NCI-H2171 (cell line): ENCODE data around the gene SAP25.
"Not testable (repeated sequence)": the region's sequence is repeated elsewhere in the genome, so short reads cannot be mapped to it uniquely, and the experiment has no call there.

ENCODE experiments used
- DNase-seq: peaks from one replicate; lab custom pipeline; 2025; lab: John Stamatoyannopoulos, UW

Gene SAP25

DNA sequence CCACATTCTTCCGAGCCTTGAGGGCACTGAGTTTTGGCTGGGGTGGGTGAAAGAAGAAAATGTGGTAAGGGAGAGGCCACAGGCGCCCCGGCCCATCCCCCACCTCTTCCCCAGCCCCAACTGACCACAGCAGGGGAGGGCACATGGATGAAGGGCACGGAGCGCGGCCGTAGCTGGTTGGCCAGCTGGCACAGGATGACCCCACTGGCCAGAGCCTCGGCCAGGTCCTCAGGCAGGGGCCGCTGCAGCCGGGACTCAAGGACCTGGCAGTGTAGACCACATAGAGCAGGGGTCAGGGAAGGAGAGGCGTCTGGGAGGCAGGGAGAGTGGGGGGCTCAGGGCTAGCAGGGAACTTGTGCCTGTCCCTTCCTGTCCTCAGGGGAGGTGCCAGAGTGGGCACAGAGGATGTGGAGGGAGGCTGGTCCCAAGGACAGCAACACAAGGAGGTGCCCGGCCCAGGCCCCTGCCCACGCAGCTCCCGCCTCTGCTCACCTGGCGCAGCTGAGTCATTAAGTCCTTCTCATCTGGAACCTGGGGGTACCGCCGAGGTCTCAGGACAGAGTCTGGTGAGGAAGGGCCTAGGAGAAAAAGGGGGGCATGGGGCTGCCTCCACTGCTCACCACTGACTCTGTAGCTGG lies 2.2 kb upstream of the SAP25 start:
- DNase-seq, result no peak

DNA sequence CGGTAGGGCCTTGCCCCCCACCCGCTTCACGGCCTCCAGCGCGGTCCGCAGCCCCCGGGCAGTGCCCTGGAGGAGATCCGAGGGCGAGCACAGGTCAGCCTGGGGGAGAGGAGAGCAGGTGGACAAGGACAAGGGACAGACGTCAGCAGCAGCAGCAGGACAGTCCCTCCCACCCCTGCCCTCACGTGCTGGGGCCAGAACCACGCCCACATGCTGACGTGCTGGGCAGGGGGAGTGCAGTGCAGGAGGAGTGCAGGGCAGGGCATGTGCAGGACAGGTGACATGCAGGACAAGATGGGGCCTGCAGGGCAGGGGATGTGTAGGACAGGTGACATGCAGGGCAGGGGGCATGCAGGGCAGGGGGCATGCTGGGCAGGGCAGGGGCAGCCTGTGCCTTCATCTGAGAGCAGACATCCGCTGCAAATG lies 1.5 kb upstream of the SAP25 start:
- DNase-seq, result no peak

DNA sequence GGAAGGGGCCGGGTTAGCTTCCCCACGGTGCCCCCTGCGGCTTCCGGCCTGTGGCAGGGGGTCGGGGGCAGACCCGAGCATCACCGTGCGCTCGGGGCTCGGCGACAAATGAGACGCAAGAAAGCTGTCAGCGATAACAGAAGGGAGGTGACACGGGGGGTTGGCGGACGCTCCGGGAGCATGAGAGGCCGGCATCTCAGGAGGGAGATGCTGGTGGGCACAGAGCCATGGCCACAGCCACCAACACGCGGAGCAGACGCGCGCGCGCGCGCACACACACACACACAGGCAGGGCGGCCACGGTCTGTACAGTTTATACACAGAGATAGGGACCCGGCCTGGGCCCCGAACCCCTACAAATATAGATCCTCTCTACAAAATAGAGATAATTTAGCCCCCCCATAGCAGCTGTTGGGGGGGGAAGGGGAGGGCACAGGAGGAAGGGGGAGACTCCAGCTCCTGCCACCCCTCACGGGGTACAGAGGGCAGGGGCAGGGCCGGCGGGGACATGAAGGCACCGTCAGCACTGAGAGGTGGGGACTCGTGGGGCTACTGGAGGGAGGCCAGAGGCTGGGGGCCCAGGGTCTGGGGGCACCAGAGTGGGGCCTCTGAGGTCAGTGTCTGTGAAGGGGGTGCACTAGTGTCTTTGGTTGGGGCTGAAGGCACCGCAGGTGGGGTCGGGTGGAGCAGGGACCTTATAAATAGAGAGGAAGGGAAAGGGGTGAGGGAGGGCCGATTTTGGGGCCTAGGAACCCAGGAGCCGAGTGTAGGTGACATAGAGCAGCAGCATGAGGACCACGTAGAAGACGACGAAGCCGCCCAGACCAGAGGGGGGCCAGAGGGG lies 884 bp upstream of the SAP25 start:
- no peak for DNase-seq

DNA sequence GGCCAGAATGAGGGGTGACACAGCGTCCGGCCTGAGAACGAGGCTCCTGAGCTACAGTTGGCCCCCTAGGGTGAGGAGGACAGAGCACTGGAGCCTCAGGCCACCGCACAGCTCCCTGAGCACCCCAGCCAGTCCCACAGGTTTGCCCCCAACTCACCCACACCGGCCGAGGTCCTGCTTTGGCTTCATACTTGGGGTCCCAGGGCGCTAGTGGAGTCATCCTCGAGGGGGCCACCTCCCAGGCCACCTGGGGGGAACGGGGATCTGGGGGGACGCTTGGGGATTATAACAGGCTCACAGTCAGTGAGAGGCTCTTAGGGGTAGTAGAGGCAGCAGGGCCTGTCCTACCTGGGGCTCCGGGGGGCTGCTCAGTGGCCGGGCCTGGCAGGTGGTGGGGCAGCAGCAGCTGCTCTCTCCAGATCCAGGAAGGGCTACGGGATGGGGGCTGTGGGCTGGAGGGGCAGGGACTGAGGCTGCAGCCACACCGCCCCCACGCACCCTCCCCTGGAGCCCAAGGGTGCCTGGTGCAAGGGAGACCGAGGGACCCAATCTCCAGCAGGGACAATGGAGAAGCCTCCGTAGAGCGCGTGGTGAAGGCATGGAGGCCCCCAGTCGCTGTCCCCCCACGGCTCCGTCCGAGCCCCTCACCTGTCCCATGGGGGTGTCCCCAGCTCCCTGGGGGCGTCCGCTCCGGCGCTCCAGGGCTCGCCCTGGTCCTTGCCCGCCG lies 588 bp downstream of the SAP25 start:
- DNase-seq, result no peak

DNA sequence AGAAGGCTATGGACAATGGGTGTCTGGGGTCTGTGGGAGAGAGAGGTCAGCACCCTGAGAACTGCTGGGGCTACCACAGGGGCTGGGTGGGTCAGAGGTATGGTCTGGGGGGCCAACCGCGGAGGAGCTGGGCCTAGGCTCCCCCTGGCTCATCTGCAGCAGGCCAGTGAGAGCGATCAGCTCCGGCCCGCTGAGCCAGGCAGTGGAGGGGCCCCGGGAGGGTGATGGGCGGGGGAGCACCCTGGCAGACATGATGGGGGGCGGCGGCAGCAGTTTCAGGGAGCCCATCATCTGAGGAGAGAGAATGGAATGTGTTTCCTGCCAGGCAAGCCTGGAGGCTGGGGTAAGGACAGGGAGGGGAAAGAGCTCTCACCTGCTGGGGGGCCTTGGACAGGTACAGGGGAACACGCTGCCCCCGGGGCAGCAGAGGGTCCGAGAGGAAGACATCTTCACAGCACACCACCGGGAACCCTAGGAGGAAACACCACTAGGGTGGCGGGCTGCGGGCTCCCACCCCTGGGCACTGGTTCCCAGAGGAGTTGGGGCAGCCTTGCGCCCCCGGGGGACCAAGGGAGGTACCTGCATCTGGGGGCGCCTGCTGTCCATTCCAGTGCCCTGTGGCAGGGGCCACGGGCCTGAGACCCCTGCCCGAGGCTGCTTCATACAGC lies 1.3 kb downstream of the SAP25 start:
- no peak for DNase-seq

DNA sequence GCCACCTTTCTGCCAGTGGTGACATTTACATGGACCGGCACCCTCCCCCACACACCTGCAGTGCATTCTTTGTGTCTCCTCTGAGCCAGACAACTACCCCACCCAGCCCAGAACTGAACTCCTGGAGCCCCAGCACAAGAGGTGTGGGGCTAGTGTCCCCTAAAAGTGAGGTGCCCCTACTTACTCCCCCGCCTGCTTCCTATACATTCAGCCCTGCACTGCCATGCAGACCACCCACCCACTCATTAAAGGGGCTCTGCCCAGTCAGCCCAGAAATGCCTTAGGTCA lies 1.9 kb downstream of the SAP25 start:
- no peak for DNase-seq

DNA sequence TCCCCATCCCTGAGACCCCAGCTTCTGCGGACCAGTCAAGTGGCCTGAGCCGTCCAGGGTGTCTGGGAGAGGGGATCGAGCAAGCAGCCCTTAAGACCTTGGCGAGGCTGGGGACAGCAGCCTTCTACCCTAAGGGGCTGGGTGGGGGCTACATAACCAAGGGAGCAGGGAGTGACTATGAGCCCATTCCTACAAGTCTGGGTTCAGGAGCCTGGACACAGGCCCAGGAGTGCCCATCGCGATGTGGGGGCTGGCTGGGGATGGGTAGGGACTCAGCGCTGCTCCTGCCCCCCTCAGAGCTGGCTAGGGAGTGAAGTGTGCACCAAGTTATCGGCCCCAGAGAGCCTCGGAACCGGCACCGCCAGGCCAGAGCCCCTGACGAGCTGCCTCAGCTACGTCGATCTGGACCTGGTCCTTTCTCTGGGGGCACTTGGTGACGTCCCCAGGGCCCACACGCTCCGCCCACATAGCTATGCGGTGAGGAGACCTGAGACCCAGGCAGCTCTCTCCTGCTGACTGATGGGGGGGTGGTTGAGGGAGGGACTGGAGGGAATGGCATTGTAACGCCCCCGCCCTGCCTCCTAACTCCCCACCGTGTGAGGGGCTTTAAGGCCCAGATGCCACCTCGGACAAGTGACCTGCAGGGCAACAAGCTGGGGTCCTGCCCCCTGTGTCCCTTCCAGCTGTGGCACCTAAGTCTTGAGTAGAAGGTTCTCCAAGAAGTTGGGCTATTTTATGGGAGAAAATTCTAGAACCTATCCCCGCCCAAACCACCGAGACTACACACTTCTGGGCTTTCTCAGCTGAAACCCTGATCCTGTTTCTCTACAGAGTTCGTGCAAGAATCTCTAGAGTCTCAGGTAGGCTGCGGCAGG lies 2.5 kb downstream of the SAP25 start:
- no peak for DNase-seq

DNA sequence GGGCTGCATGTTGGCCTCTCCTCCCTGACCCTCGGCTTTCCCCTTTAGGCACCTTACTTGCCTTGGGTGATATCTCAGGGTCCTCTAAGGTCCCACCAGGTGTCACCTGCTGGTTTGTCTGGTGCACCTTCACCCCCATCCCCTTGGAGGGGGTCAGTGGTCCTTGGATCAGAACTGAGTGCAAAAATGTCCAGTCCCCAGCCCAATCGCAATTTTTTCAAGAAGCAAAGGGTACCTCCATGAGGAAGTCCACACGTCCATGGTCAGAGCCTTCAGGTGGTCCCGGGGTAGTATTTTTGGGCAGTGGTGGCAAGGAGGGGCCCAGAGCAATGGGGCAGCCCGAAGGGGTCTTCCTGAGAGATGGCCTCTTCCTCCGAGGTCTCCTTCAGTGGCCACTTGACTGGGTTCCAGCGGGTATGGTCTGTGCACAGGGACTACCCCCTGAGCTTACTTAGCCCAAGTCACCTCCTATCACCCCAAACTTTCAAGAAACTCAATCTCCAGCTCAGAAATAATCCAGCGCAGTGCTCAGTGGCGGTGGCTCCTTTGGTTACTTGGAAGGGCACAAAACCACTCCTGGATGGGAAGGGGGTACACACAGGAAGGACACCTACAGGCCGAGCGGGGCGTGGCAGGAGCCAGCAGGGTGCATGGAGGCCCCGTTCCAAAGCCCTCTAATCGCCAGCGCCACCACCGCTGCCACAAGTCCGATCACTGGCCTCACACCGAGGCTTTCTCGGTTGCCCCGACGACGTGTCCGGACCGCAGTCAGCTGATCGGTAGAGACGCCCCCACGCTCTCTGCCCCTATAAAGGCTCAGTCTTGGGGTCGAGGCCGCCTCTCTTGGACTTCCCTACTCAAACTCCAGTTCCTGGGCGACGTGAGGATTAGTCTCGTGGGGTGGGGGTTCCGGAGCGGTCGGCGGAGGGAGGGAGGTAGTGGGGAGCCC lies 4.5 kb downstream of the SAP25 start:
- DNase-seq, result no peak

DNA sequence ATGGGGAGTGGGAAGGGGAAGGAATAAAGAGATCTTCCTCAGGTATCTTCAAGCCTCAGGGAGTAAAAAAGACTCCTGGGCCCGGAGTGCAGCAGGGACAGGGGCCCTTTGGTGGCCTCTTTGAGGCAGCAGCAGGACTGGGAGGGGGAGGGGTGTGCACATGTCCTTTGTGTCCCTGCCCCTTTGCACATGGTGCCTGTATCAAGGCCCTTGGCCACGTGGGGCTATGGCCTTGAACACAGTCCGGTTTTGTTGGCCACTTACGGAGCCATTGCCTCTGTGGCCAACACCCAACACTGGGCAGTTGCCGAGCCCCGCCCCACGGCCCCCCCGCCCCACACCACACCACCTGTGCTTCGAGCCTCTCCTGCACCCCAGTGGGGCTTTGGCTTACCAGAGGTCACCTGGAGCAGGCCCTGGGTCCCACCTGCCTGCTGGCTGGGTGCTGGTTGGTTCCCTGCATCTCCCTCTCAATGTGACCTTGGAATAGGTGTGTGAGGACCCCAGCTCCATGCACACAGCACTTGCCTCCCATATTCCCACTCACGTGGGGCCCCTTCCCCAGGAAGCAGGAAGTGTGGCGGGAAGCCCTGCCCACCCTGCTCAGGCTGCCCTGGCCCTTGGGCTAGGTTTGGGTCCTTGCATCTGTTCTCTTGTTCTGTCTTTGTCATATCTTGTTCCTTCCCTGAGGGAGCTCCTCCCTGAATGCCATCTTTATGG lies 5.4 kb downstream of the SAP25 start:
- no peak for DNase-seq

DNA sequence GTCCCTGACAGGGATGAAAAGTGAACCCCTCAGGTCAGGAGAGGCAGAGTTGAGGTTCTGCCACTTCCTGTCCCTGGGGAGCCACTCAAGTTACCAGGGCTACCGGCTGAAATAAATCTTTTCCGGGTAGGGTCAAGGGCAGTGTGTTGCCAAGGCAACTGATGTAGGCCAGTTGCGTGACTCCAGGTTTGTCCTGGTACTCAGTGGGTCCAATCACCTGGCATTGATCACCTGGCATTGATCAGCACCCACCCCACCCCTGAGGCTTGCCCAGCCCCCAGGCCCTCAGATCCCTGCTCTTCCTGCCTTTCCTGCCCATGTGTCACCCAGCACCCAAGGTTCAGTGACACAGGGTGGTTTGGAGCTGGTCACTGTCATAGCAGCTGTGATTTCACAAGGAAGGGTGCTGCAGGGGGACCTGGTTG lies 5.9 kb downstream of the SAP25 start:
- no peak for DNase-seq

DNA sequence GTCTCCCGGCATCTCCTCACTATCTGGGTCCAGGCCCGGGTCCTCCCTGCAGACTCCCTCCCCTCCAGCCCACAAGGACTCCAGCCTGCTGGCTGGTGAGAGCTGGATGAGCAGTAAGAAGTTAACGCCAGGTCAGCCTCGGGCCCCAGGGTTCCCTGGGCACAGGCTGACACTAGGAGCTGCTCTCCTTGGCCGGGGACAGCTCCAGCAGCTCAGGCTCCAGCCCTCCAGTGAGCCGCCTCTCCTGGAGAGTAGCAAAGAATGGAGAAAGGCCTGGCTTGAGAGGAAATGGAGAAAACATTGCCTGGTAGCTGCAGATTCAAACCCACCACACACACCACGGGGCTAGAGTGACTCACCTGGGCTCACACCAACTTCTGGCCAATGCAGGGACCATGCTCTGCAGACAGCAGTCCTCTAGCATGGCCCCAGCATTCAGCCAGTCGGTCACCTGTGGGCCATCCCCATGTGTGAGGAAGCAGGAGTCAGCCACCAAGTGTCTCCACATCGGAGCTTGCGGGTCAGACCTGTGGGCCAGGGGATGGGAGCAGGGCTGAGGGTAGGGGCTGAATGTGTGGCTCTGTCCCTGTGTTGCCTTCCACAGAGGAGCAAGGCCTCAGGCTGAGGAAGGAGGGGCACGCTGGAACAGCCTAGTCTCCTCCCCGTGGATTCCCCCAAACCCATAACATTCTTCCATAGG lies 6.5 kb downstream of the SAP25 start:
- DNase-seq, result no peak

DNA sequence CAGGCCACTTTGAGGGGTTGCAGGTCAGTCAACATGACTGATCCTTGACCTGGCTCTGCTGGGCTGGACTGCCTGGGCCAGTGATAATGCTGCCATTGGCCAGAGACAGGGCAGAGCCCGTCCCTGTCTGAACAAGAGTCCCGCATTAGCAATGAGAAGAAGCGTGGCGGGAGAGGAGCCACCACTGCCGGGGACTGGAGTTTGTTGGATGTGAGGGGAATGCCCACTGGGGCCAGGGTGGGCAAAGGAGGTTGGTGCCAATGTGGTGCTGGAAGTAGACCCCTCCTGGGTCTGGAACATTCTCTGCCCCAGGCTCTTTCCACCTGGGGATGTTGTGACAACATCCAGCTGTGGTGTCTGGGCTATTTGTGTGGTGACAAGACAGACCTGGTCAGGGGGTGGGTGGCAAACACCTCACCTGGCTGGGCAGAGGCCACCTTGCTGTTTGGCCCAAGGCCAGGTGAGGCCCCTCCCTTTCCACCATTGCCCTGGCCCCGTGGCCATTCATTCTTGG lies 7.6 kb downstream of the SAP25 start:
- no peak for DNase-seq

DNA sequence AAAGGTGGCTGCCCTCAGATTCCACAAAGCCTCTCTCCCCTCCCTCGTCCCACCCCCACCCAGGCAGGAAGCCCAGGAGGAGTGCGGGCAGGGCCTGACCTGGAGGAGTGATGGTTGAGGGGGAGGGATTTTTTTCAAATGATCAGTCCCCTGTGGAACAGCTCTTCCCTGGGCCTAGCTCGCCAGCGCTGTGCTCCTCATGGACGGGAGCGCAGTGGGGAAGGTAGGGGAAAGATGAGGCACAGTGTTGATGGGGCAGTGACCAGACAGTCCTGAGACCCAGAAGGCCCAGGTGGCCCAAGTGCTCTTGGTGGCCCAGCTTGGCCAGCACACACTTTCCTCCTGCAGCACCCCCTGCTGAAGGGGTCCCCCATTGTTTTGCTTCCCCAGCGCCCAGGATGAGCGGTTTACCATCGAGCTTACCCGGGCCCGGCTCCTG lies 8.5 kb downstream of the SAP25 start:
- no peak for DNase-seq

DNA sequence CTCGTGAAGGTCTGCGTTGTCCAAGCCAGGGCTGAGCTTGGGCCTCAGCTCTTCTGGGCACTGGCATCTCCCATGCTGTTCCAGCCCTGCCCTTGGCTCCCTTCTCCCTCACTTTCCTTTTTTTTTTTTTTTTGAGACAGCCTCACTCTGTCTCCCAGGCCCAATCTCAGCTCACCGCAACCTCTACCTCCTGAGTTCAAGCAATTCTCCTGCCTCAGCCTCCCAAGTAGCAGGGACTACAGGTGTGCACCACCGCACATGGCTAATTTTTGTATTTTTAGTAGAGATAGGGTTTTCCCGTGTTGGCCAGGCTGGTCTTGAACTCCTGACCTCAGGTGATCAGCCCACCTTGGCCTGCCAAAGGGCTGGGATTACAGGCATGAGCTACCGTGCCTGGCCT lies 9.3 kb downstream of the SAP25 start:
- not testable (repeated sequence) for DNase-seq

DNA sequence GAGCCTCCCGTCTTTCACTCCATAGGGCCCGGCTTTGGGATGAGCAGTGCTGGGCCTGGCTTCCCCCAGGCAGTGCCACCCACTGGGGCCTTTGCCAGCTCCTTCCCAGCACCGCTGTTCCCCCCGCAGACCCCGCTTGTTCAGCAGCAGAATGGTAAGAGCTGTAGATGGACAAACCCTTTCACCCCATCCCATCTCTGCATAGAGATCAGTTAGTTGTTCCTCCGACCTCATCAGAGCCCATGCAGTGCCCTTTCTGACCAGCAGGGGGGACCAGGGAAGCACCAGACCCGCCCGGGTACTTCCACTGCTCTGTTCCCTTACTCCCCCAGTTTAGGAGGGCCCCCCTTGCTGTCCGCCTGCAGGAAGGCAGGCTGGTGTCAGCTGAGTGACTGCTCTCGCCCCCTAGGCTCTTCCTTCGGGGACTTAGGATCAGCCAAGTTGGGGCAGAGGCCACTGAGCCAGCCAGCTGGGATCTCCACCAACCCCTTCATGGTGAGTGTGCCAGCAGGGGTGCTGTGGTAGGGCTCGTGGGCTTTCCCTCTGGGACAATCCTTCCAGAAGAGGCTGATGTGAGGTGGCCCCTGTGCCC lies 9.8 kb downstream of the SAP25 start:
- DNase-seq, result no peak

DNA sequence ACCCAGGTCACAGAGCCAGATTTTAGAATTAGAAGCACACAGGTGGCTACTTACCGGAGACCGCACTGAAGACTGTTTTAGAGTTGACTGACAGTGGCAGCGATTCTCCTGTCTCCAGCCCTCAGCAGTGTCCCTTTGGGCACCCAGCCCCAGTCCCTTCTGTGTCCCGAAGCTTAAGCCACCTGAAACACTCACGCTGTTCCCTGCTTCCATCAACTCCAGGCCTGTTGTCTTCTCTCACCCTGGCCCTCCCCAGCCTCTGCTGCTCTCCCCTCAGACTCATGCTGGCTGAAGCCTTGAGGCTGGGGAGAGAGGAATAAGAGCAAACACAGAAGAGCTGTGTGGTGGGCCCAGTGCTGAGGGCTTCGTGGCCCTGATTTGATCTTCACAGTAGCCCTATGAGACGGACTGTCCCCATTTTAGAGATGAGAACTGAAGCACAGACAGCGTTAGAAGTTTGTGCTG lies 10.6 kb downstream of the SAP25 start:
- no peak for DNase-seq

DNA sequence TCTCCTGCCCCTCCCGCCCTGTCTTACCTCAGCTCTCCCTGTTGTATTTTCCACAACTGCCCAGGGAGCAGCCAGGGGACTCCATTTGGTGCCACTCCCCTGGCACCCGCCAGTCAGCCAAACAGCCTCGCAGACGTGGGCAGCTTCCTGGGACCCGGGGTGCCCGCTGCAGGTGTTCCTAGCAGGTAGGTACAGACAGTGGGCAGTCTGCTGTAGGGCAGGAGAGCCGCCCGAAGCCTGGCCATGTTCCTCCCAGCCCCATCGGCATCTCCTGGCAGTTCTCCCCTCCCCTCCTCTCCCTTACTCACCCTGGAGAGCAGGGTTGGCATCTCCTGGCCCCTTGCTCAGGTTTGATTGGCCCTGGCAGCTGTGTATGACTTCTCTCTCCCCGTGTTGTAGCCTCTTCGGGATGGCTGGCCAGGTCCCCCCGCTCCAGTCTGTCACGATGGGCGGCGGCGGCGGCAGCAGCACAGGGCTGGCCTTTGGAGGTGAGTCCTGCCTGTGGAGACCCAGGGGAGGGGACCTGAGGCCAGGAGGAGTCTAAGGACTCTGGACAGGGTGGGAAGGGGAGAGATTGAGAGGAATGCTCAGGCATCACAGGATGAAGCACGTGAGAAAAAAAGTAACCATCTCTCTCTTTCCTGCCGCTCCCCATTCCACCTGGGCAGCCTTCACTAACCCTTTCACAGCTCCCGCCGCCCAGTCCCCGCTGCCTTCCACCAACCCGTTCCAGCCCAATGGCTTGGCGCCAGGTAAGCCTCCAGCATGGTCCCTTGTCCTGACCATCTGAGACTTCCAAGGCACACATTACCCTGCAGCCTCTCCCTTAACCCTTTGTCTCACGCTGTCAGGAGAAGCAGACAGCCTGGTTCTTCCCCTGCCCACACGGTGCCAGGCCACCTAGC lies 11.3 kb downstream of the SAP25 start:
- no peak for DNase-seq
